GM15510 (cell line): ENCODE measurements around the gene SFXN5.

ENCODE experiments used
- POLR2A ChIP-seq: IDR thresholded peaks from 3 replicates; pipeline ENCODE4 v1.6.1; 2011; ENCODE audit warnings: borderline replicate concordance; ENCODE audit not compliant: insufficient read length; ENCODE audit errors: extremely low read depth

The SFXN5 gene

DNA sequence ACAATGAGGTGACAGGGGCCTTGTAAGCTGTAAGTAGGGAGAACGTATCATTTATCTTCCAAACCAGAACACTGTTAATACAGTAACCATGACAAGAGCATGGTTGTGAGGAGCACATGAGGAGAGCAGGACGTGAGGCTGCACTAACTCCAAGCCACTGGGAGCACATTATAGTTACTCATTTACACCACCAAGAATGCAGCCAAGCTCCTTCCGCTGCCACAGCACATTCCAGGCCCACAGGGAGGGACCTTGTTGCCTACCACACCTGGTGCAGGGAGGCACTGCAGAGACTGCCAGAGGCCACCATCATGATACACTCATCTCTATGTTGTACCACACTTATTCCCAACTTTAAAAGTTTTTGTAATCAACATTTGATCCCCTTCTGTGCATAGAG is 13.5 kb upstream of the SFXN5 start:
- no peak for TF ChIP-seq POLR2A

DNA sequence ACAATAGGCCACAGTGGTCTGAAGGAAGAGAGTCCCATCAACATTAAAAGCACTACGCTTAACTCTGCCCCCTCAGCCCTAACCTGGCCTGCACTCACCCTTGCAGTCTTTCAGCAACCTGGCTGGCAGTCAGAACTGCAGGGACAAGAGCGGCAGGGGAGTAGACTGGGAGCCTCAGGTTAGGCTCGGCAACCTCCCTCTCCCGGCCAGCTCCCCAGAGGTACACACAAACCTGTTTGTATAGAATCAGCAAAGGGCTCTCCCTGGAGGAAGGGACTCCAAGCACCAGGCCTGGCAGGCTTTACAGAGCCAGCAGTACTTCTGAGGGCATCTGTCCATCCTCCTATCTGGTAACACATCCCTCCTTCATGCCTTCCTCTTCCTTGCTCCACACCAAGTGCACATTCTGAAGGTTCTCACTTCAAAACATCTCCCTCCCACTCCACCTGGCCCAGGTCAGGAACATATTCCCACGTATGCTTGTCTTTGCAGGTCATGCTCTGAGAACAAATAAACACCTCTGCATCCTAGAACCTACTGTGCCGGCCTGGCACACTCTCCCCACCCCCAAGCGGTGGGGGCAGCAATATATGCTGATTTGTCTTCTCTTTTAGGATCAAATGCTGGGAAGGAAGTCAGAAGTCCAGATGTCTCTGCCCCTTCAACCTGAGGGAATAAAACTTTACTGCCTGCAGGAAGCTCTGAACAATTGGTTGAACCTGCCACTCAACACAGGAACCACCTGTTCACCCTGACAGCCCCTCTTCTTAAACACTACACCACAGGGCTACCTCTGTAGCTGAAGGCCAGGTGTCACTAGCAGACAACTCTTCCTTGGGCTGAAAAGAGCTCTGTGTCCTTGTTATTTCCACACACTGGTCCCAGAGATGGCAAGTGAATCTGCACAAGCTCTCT is 12.6 kb upstream of the SFXN5 start:
- TF ChIP-seq POLR2A, result no peak

DNA sequence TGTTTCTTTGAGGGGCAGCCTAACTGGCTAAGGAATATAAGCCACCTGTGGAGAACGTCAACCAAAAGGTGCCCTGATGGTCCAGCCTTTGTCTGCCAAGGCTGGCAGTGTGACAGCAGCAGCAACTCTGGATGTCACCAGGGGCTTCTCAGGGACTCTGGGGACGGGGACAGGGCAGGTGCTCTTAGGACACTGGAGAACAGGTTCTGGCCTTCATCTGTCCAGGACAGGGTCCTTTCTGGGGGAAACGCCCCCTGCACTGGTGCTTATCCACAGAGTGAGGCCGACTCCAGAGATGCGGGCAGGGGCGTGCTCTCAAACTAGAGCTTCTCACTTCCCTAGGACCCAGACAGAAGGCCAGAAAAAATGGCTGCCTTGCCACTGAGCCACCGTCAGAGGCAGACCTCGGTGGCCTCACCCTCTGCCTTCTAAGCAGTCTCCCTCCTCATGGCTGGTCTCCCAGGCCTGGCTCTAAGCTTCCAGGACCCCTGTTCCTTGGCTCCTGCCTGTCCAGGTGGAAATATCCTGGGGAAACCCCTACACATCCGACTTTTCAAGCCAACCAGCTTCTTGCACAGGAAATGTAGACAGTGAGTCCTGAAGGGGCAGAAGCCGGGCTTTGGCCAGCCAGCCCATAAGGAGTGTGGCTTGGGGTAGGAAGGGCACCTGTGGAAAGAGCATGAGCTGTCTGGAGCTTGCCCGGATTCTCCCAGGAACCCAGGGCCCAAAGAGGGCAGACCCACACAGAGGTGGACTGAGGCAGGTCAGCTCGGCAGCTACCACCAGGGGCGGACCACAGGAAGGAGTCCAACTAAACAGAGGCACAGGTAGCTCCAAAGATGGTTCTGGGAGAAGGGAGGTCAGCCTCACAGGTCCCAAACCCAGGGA is 11.3 kb upstream of the SFXN5 start:
- TF ChIP-seq POLR2A, result no peak

DNA sequence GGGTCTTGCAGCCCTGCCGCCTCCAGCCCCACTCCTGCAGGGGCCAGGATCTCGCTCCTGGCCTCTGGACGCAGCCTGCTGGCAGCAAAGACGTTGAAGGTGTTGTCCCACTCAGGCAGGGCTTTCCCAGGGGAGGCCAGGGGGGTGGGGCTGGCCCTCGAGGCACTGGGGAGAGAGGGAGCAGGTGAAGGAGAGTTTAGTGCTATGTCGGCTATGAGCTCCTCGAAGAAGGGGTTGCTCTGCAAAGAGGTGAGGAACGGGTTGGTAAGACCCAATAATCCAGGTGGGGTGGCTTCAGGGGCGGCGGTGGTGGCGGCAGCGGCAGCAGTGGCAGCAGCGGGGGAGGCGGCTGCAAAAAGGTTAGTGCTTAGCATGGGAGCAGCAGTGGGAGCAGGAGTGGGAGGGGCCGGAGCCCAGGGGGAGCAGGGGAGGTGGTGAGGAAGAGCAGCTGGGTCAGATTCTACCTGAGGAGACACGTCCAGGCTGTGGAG is 9.7 kb upstream of the SFXN5 start:
- no peak for TF ChIP-seq POLR2A

DNA sequence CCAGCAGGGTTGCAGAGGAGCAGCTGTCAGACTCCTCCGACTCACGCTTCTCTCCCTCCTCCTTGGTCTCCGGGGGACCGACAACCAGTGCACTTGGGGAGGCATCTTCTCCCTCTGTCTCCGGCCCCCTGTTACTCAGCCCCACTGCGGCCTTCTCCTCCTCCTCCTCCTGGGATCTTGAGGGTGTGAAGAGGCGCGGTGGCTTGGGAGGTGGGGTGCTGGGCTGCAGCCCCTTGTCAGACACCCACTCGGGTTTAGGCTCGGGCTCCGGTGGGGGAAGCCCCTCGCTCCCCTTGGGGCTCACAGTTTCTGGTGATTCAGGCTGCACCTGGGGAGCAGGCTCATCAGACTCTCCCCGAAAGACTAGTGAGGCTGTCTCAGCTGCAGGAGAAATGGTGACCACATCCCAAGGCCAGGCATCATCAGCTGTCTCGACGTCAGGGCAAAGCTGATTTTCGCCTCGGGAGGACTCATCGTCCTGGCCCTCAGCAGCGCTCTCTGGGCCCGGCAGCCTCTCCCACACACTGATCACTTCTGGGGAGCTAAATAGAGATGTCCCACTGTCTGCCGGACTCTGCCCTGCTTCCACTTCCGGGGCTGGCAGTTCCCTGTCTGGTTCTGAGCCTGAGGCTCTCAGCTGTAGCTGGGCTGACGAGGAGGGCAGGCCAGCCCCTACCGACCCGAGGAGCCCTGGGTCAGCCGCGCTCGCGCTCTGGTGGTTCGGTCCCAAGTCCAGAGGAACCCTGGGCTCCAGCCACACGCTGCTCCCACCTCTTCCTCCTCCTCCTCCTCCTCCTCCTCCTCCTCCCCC is 9.0 kb upstream of the SFXN5 start:
- no peak for TF ChIP-seq POLR2A

DNA sequence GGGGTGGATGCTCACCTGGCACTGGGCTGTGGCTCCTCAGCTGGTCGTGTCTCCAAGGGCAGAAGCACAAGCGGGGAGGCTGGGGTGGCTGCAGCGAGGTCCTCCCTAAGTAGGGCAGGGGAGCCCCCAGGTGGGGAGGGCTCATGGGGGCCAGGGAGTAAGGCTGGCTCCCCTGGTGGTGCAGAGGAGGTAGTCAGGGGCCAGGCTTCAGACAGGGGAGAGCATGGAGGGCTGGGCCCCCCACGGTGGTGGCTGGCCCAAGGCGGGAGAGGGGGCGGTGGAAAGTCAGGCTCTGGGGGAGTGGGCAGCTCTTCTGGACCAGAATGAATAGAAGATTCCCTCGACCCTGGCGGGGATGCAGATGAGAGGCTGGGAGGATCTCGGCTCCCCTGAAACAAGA is 8.1 kb upstream of the SFXN5 start:
- no peak for TF ChIP-seq POLR2A

DNA sequence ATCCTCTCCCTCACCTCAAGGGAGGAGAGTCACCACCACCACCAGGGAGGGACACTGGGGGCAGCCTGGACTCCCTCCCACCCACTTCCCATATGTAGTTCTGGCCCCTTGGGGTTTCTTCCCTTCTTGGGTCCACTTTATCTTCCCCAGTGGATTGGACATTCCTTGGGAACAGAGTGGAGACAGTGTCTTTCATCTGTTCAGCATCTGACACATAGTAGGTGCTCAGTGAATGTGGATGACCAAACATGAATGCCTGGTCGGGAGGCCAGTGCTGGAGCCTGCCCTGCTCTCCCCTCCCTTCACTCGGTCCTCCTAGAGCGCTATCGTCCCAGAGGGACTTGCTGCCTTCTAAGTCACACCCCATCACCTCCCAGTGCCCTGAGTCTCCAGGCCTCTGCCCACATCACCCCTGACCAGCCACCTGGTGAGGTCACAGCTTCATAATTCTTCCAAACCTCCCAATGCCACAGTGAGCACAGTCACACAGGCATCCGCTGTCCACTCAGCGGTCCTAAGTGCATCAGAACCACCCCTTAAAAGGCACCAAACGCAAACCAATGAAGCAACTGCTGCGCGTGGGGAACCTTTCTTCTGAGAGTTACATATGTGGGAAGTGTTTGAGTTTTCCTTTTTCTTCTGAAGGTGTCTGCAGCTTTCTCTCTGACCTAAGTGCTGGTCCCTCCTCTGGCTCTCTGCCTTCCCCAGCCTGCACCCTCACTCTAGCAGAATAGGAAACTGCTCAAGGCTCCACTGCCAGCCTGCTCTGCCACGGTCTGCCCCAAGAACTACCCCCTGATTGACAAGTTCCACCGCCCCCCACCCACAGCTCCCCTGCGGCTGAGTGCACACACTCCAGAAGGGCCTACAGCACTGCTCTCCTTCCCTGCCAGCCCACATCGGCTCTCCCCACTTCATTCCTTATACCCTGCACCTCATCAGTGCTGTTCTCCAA is 7.2 kb upstream of the SFXN5 start:
- no peak for TF ChIP-seq POLR2A

DNA sequence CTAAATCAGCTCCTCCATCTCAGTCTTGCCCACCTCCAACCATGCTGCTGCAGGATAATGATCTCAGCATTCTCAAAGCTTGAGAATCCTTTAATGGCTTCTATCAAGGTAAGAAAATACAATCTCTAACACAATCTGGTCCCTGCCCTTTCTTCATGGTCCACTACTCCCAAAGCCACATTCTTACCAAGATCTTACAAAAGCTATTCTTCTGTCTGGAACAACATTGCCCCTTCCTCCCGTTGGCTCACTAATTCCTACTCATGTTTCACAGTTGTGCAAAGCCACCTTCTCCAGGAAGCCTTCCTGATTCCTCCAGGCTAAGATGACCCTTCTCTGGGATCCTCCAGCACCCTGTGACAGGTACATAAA is 5.9 kb upstream of the SFXN5 start:
- no peak for TF ChIP-seq POLR2A

DNA sequence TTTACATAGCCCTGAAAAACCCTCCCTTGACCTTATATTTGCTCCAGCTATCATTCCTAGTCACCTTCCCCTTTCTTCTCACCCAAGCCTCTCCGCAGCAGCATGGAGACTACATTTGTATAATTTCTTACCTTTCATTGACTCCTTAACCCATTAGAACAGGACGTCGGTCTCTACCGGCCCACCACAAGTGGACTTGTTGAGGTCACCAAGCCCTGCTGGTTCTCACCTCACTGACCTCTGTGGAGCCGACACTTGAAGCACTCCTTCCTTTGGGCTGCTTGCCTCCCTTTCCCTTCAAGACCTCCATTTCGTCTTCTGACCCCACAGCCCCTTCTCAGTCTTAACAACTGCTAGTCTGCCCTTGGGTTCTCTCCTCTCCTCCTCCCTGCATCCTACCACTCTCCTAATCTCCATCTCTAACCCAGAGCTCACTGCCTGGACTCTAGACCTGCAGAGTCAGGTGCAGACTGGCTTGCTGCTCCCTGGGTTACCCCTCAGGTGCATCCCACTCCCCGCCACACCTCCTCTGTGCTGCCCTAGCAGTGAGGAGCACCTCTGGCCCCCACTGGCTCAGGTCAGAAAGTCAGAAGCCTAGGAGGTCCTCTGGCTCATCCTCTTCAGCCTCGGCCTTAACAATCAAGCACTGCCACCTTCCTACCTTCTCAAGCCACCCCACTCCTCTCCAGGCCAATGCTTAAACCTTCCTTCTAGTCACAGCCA is 5.3 kb upstream of the SFXN5 start:
- no peak for TF ChIP-seq POLR2A

DNA sequence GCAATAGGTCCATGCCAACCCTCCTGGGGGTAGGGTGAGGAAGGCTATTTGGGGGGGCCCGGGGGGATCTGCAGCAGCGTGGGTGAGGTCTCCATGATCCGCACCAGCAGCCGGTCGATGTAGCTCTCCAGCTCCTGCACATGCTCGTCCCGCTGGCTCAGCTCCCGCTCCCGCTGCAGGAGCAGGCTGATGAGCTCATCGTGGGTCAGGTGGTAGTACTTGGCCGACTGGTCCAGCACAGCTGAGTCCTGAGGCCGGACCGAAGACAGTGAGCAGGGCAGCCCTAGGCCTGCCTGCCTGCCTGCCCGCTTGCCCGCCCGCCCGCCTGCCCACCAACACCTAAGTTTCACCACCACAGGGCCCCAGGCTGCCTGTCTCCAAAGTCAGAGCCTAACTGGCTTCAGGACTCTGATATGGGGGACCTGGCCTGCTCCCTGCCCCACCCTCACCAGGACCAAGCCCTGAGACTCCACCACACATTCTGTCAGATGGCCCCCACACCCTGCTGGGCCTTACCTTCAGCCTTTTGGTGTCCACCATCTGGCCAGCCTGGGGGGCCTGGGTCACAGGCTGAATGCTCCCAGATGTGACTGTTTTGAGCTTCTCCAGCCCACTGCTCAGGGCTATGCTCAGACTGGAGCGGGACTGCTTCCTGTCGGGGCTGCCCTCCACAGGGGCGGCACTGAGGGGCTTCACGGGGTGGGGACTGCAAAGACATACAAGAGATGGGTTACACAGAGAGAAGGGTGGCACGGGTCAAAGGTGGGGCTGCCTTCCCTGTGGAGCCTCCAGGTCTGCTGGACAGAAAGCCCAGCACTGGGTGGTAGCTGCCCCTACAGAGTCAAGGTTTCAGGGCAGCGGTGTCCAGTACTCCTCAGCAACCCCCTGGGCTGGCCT is 4.2 kb upstream of the SFXN5 start:
- TF ChIP-seq POLR2A, result no peak

DNA sequence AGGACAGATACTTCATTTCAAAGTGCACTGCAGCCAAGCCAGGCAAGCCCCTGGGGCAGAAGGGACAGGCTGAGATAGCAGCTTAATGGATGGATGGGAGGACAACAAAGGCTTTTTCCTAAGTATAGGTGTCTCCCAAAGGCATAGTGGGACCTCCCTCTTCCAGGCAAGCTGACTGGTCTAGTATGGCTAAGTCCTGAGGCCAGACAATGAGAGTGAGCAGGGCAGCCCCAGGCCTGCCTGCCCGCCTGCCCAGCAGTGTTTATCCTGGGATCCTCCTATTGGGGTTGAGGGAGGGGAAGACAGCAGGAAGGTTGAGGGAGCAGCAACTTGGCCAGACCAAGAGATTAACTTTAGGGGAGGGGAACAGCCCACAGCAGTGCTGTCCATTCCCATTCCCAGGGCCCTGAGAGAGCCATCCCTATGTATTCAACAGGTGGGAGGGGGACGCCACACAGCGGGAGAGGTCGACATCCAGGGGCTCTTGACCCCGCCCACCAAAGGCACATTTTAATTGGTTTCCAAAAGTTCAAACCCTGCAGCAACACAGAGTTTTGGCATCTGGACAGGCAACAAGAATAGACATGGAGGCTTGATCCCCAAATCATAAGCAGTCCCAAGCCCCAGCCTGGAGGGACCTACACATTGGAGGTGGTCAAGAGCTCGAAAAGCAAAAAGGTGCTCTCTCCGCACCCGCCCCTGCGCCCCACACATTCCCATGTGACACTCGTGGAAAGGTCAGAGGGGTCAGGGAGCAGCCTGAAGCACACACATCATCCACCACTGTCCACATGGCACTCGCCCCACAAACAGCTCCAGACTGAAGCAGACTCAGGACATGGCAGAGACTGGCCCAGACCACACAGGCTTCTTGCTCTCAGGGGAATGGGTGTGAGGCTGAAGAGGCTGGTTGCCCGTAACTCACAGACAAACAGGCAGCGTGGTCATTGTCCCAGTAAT is 2.9 kb upstream of the SFXN5 start:
- no peak for TF ChIP-seq POLR2A
